Glutamatergic neuron (in vitro differentiated cells): ENCODE data around the gene ZNF469. TPM values are rescaled to one million over a fixed set of nuclear protein-coding genes. Genes with fewer than 3 reads are reported as not detected.

ENCODE experiments used
- DNase-seq: peaks from one replicate; pipeline ENCODE4 v3.0.0; 2022
- H3K27ac Mint-ChIP-seq: one replicate; pipeline ENCODE4 v1.8.0; 2020; ENCODE audit warnings: mild to moderate bottlenecking, mixed read lengths, inconsistent platforms; ENCODE audit not compliant: unreplicated experiment
- H3K27me3 Mint-ChIP-seq: one replicate; pipeline ENCODE4 v1.8.0; 2020; ENCODE audit warnings: mild to moderate bottlenecking, moderate library complexity, mixed read lengths, inconsistent platforms; ENCODE audit not compliant: unreplicated experiment
- H3K36me3 Mint-ChIP-seq: one replicate; pipeline ENCODE4 v1.8.0; 2020; ENCODE audit warnings: mild to moderate bottlenecking, mixed read lengths, inconsistent platforms; ENCODE audit not compliant: unreplicated experiment
- H3K4me1 Mint-ChIP-seq: one replicate; pipeline ENCODE4 v1.8.0; 2020; ENCODE audit warnings: mild to moderate bottlenecking, low read depth, mixed read lengths, inconsistent platforms; ENCODE audit not compliant: unreplicated experiment
- H3K4me3 Mint-ChIP-seq: one replicate; pipeline ENCODE4 v1.8.0; 2020; ENCODE audit warnings: mild to moderate bottlenecking, mixed read lengths, inconsistent platforms; ENCODE audit not compliant: unreplicated experiment
- H3K9me3 Mint-ChIP-seq: one replicate; pipeline ENCODE4 v1.8.0; 2020; ENCODE audit warnings: mild to moderate bottlenecking, moderate library complexity, mixed read lengths, inconsistent platforms; ENCODE audit not compliant: unreplicated experiment
- total RNA-seq: library from RNA; stranded (reverse); fragmentation: NEBNext Ultra II Directional; extraction: Animal tissue kit (Norgen Biotek cat#: 25700); gene quantifications from one replicate; pipeline ENCODE4 v1.2.1, GENCODE V29; 2021; ENCODE audit not compliant: unreplicated experiment
- TF ChIP-seq, protein P1 (sequence below): fragments of 200-600 bp; sonication (generic); IDR thresholded peaks from one replicate; pipeline ENCODE4 v1.5.0; 2021; ENCODE audit not compliant: partially characterized antibody, unreplicated experiment

ZNF469 gene
- total RNA-seq, 1 donor from 2014 or later, result 0.56 TPM

- DNase-seq, result peak; percentile 13
- H3K4me1 Mint-ChIP-seq, result peaks cover 5% of the 10 kb centered on the region
- no peaks in the 10 kb centered on the region for H3K9me3 Mint-ChIP-seq
- H3K4me3 Mint-ChIP-seq, result no peak overlapping the region
- TF ChIP-seq, protein P1, sequence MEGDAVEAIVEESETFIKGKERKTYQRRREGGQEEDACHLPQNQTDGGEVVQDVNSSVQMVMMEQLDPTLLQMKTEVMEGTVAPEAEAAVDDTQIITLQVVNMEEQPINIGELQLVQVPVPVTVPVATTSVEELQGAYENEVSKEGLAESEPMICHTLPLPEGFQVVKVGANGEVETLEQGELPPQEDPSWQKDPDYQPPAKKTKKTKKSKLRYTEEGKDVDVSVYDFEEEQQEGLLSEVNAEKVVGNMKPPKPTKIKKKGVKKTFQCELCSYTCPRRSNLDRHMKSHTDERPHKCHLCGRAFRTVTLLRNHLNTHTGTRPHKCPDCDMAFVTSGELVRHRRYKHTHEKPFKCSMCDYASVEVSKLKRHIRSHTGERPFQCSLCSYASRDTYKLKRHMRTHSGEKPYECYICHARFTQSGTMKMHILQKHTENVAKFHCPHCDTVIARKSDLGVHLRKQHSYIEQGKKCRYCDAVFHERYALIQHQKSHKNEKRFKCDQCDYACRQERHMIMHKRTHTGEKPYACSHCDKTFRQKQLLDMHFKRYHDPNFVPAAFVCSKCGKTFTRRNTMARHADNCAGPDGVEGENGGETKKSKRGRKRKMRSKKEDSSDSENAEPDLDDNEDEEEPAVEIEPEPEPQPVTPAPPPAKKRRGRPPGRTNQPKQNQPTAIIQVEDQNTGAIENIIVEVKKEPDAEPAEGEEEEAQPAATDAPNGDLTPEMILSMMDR, result no peak
- peaks cover under 1% of the 10 kb centered on the region for H3K27me3 Mint-ChIP-seq
- no peak overlapping the region for H3K27ac Mint-ChIP-seq
- H3K36me3 Mint-ChIP-seq, result no peaks in the 10 kb centered on the region
These were observed 3.7 kb upstream of the ZNF469 start for GRCh38 chr16:88378836-88379693.

DNA sequence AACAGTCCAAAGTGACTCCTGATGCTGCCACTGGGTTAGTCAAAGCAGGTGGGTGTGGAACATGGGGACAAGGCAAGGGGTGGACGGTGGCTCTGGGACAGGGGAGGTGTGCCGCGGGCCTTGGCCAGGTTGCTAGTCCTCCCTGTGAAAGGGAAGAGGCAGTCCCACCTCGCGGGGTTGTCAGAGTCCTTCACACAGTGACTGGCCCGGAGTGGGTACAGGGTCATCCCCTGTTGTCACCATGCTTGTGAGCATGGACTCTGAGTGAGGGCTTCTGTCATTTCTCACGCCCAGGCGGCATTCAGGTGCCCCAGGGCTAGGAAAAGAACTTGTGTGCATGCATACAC lies 3.1 kb upstream of the ZNF469 start:
- Mint-ChIP-seq H3K27ac (no peak overlapping the region), H3K9me3 (no peaks in the 10 kb centered on the region), H3K4me1 (peaks cover 5% of the 10 kb centered on the region), H3K36me3 (no peaks in the 10 kb centered on the region), H3K4me3 (no peak overlapping the region), H3K27me3 (peaks cover 4% of the 10 kb centered on the region)
- peak; percentile 12 for DNase-seq
- TF ChIP-seq, protein P1, result no peak

DNA sequence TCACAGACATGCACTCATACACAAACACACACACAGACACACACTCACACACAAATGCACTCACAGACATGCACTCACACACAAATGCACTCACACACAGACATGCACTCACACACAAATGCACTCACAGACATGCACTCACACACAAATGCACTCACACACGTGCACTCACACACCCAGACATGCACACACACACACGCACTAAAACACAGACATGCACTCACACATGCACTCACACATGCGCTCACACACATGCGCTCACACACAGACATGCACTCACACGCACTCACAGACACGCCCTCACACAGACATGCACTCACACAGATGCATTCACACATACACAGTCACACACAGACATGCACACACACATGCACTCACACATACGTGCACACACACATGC lies 2.7 kb upstream of the ZNF469 start:
- no peaks in the 10 kb centered on the region for H3K36me3 Mint-ChIP-seq

GRCh38 chr16:88380619-88381018 lies 2.1 kb upstream of the ZNF469 start:
- TF ChIP-seq, protein P1, result no peak
- Mint-ChIP-seq H3K4me1 (peaks cover 3% of the 10 kb centered on the region), H3K27ac (no peak overlapping the region), H3K4me3 (no peak overlapping the region), H3K9me3 (peaks cover 4% of the 10 kb centered on the region), H3K36me3 (no peaks in the 10 kb centered on the region), H3K27me3 (peaks cover 4% of the 10 kb centered on the region)
- no peak for DNase-seq

More for the DNA sequence above, 2.7 kb upstream of the ZNF469 start:
- peaks cover under 1% of the 10 kb centered on the region for H3K9me3 Mint-ChIP-seq
- H3K27me3 Mint-ChIP-seq, result peaks cover 4% of the 10 kb centered on the region
- H3K4me3 Mint-ChIP-seq, result no peak overlapping the region
- TF ChIP-seq, protein P1, result no peak
- no peak for DNase-seq
- H3K4me1 Mint-ChIP-seq, result peaks cover 5% of the 10 kb centered on the region
- H3K27ac Mint-ChIP-seq, result no peak overlapping the region

DNA sequence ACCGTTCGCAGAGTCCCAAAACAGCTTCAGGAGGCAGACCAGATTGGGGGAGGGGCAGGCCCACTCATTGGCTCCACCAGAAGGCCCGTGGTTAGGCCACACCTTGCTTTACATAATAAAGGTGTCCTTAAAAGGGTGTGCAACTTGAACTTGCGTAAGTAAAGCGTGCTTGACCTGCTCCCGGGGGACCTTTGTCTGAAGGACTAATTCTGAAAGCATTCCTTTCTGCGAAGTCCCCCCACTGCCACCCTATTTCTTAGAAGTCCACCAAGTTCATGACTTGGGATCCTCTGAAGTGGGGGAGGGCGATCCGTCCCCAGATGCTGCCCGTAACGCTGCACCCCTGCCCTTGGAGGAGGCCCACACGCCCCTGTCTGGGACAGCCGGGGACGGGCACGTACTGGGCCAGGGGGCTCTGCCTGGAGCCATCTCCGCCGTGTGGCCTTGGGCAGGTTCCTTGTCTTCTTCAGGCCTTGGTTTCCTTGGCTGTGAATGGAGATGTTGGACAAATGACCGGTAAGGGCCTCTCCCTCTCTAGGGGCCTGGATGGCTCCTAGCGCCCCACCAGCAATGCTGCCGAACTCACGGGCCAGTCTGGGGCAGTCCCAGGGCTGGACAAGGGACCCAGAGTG lies 823 bp upstream of the ZNF469 start:
- Mint-ChIP-seq H3K27ac (no peak overlapping the region), H3K36me3 (no peaks in the 10 kb centered on the region), H3K4me1 (peaks cover 3% of the 10 kb centered on the region), H3K4me3 (no peak overlapping the region), H3K27me3 (peaks cover 4% of the 10 kb centered on the region), H3K9me3 (peaks cover 4% of the 10 kb centered on the region)
- TF ChIP-seq, protein P1, result no peak
- DNase-seq, result peak; percentile 20
